GM12891 (cell line): ENCODE results near the gene FAM20A. TPM values are rescaled to one million over a fixed set of nuclear protein-coding genes. Genes with fewer than 3 reads are reported as not detected.

ENCODE experiments used
- DNase-seq: peaks from one replicate; pipeline ENCODE4 v3.0.0; 2011; ENCODE audit warnings: low spot score; ENCODE audit not compliant: insufficient read length
- FAIRE-seq: peaks from 2 replicates; lab custom pipeline; 2011; peaks lifted over from hg19 to GRCh38; lab: Jason Lieb, UNC
- PAX5 ChIP-seq: IDR thresholded peaks from 2 replicates; pipeline ENCODE4 v1.6.1; 2011; ENCODE audit warnings: low read length, moderate library complexity, mild to moderate bottlenecking; ENCODE audit not compliant: insufficient read depth, severe bottlenecking
- POLR2A ChIP-seq: IDR thresholded peaks from 2 replicates; pipeline ENCODE4 v1.6.1; 2011; ENCODE audit warnings: low read depth, low read length, control low read depth
- POLR2AphosphoS5 ChIP-seq: IDR thresholded peaks from 2 replicates; pipeline ENCODE4 v1.6.1; 2011; ENCODE audit warnings: low read depth, low read length, control low read depth
- POU2F2 ChIP-seq: IDR thresholded peaks from 2 replicates; pipeline ENCODE4 v1.6.1; 2011; ENCODE audit warnings: low read depth, mild to moderate bottlenecking, control low read depth, low read length, moderate library complexity
- SPI1 ChIP-seq: IDR thresholded peaks from 2 replicates; pipeline ENCODE4 v1.6.1; 2011; ENCODE audit warnings: low read depth, low read length, control low read depth
- TAF1 ChIP-seq: IDR thresholded peaks from 2 replicates; pipeline ENCODE4 v1.6.1; 2011; ENCODE audit warnings: low read depth, low read length, control low read depth
- polyA plus RNA-seq: library from polyadenylated mRNA; unstranded; fragments of >200 nt; gene quantifications from one replicate; pipeline ENCODE4 v1.2.1, GENCODE V29; 2012; ENCODE audit warnings: low read depth, missing spikeins, inconsistent platforms; ENCODE audit not compliant: missing spikeins

FAM20A gene
- polyA plus RNA-seq = 0.05 TPM

GRCh38 chr17:68600931-68601564 lies at the start of gene FAM20A:
Gene FAM20A, minus strand, starts transcription at chr17:68601367. Its CDS starts 701 bp downstream, at chr17:68600666.
- DNase-seq = peak; percentile 31
- FAIRE-seq = no peak
- no peak for TF ChIP-seq POLR2AphosphoS5
- TF ChIP-seq PAX5 = no peak
- no peak for TF ChIP-seq POLR2A
- TF ChIP-seq TAF1 = no peak
- no peak for TF ChIP-seq POU2F2
- TF ChIP-seq SPI1 = no peak

GRCh38 chr17:68649324-68649723 lies 48.2 kb upstream of the FAM20A start:
- TF ChIP-seq PAX5 = no peak
- TF ChIP-seq TAF1 = no peak
- TF ChIP-seq POLR2AphosphoS5 = no peak
- TF ChIP-seq SPI1 = no peak
- TF ChIP-seq POU2F2 = no peak
- TF ChIP-seq POLR2A = no peak
- DNase-seq (no peak), FAIRE-seq (no peak)

- TF ChIP-seq POLR2AphosphoS5 (no peak), PAX5 (no peak), TAF1 (no peak), SPI1 (no peak), POU2F2 (no peak), POLR2A (no peak)
- no peak for FAIRE-seq
- DNase-seq = no peak
These were observed 45.7 kb upstream of the FAM20A start for GRCh38 chr17:68646626-68647526.

- FAIRE-seq (no peak), DNase-seq (no peak)
- no peak for TF ChIP-seq SPI1
- TF ChIP-seq POU2F2 = no peak
- no peak for TF ChIP-seq PAX5
- TF ChIP-seq POLR2AphosphoS5 = no peak
- TF ChIP-seq POLR2A = no peak
These were observed 40.9 kb upstream of the FAM20A start for GRCh38 chr17:68642118-68642412.

- no peak for DNase-seq
- TF ChIP-seq POLR2AphosphoS5 = no peak
- TF ChIP-seq PAX5 = no peak
- no peak for TF ChIP-seq SPI1
- no peak for TF ChIP-seq POLR2A
- TF ChIP-seq TAF1 = no peak
- no peak for TF ChIP-seq POU2F2
- FAIRE-seq = no peak
These were observed 40.3 kb upstream of the FAM20A start for GRCh38 chr17:68641276-68642117.

GRCh38 chr17:68640242-68640989 lies 39.2 kb upstream of the FAM20A start:
- no peak for FAIRE-seq
- TF ChIP-seq PAX5 (no peak), TAF1 (no peak), SPI1 (no peak), POLR2AphosphoS5 (no peak)
- no peak for DNase-seq

- no peak for TF ChIP-seq POLR2AphosphoS5
- TF ChIP-seq POU2F2 = no peak
- TF ChIP-seq SPI1 = no peak
- TF ChIP-seq PAX5 = no peak
- no peak for TF ChIP-seq TAF1
- TF ChIP-seq POLR2A = no peak
- FAIRE-seq = no peak
- no peak for DNase-seq
These were observed 33.2 kb upstream of the FAM20A start for GRCh38 chr17:68634345-68634876.

GRCh38 chr17:68628576-68628957 lies 27.4 kb upstream of the FAM20A start:
- FAIRE-seq = no peak
- DNase-seq = no peak
- TF ChIP-seq POLR2A = no peak
- TF ChIP-seq POU2F2 = no peak
- TF ChIP-seq TAF1 = no peak
- no peak for TF ChIP-seq SPI1
- TF ChIP-seq PAX5 = no peak
- TF ChIP-seq POLR2AphosphoS5 = no peak
